Left hindlimb (tissue), 1 donor: Measurements from ENCODE around the gene NIPSNAP3A.
"Not testable (repeated sequence)": the region's sequence is repeated elsewhere in the genome, so short reads cannot be mapped to it uniquely, and the experiment has no call there.

Experiments used
- DNase-seq: peaks from one replicate; pipeline ENCODE4 v3.0.0-alpha.2; 2018

Gene NIPSNAP3A

DNA sequence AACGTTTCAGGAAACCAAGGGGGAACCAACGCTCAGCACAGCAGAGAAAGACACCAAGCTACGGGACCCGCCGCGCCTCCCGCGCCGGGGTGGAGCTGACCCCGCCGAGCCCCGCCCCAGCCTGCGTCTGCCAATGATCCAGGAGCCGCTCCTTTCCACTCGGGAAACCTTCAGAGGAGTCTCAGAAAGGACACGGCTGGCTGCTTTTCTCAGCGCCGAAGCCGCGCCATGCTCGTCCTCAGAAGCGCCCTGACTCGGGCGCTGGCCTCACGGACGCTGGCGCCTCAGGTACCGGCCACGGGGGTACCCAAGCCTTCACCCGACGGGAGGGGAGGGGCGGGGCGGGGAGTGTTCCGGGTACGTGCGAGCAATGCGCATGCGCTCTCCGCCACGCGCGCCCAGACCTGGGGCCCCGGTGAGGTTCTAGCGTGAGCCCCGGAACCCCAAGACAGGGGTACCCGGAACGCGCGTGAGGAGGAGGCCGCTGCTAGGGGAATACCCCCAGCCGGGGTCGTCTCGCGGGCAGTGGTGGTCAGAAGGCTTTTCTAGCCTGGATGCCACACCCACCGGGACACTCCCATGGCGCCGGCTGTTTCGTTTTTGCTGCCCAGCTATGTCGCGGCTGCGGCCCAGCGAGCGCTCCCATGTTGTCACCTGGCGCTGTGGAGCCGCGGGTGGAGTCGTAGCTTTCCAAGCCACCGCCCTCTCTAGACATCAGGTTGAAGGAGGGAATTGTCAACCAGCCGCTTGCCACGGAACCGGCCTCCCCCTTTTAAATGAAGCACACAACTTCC lies at the start of gene NIPSNAP3A:
Gene NIPSNAP3A, plus strand, starts transcription at position 119 of the 794 bp plus-strand sequence. Its CDS starts 110 bp downstream, at position 229.
- peak; percentile 92 for DNase-seq

DNA sequence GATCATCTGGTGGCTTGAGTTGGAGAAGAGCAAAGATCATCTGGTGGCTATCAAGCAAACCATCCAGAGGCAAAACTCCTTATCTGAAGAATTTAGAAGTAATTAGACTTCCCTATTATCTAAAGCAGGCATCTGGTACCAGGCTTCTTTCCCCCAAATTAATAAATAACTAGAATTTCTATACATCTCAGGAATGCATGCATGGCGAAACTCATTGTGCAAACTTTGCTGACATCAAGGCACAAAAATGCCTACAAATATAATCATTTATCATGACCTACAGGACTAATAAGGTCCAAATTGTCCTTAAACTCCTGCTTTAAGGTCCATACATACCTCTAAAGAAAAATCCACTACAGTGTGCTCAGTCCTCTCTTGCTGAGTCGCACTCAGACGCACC lies 47.2 kb upstream of the NIPSNAP3A start:
- no peak for DNase-seq

- not testable (repeated sequence) for DNase-seq
Measured at GRCh38 chr9:104708737-104709136, 38.7 kb upstream of the NIPSNAP3A start.

GRCh38 chr9:104711604-104712003 lies 35.9 kb upstream of the NIPSNAP3A start:
- DNase-seq, result no peak

DNA sequence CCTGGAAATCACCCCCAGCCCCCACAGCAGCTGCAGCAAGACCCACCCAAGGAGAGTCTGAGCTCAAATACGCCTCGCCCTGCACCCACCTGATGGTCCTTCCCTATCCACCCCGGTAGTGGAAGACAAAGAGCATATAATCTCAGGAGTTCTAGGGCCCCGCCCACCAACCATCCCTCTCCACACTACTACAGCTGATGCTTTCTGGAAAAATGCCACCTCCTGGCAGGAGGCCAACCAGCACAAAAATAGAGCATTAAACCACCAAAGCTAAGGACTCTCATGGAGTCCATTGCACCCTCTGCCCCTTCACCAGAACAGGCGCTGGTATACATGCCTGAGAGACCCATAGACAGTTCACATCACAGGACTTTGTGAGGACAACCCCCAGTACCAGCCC lies 22.5 kb upstream of the NIPSNAP3A start:
- DNase-seq, result no peak

- DNase-seq, result no peak
Measured at GRCh38 chr9:104738452-104738851, 9.0 kb upstream of the NIPSNAP3A start.

- no peak for DNase-seq
Measured at GRCh38 chr9:104740621-104741020, 6.9 kb upstream of the NIPSNAP3A start.

DNA sequence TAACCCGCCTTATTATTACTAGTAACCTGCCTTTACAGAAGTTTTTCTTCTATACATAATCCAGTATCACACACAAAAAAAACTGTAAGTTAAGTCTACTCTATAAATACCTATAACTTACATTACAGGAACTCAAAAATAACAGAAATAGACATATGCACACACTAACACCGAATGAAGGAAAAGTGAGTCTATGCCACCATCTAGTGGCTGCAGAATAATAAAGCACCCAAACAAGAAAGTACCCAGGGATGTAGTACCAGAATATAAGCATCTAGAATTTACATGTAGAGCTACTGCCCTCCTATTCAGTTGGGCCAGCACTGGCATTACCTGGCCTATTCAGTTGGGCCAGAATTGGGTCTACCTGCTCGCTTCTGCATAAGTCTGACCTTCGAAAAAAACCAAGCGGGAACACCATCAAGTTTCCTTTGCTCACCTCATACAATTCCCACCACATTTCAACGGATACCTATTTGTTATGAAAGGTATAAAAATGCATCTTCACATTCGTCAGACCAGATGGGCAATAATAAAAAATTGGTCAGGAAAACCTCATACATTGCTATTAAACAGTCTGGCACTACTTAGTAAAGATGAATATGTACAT lies 4.0 kb upstream of the NIPSNAP3A start:
- peak; percentile 31 for DNase-seq

DNA sequence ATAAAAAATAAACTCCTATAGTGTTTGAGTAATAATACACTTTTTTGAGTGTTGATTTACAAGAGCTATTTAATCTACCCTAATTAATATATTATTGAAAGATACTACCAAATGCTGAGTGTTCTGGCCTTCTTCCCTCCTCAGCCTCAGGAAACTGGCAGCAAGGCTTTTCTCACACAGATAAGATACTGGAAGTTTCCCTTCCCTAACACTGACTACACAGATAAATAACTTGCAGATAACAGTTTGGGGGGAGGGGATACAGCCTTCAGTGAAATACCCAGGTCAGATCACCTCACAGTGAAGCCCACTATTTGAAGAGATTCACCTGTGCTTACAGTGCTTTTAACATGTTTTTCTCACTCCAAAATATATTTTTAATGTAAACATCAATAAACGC lies 1.6 kb upstream of the NIPSNAP3A start:
- DNase-seq, result no peak

DNA sequence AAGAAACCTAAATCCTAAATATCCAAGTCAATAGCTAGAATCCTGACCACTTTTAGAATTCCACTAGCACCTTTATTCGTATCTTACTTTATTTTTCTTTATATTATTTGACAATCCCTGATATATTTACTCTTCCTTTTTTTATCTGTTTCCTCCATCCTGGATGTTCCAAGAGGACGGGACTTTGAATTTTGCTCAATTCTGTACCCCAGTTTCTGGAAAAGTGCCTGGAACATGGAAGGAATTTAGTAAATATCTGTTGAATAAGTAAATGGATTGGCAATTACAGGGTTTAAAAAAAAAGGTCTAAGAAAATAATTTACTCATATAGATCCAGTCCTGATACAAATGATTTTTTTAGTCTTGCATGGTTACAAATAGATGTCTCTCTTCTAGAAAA lies 1.2 kb upstream of the NIPSNAP3A start:
- no peak for DNase-seq

DNA sequence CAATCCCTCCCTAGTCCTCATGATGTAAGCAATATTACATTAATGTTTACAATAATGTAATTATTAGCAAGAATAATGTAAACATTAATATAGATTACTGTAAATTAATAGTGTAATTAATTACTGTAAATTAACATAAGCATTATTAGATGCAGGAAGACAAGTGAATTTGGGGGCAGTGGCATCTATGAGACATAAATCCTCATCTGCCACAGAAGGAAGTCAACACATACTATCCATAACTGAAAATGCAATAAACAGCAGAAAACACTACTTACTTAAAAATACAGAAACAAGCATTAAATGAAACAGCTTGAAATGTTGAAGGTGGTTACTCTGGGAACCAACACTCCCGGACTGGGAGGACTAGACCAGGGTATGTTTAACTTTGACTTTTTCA lies 685 bp upstream of the NIPSNAP3A start:
- DNase-seq, result no peak

- no peak for DNase-seq
Measured at GRCh38 chr9:104747245-104747564, 278 bp upstream of the NIPSNAP3A start.

DNA sequence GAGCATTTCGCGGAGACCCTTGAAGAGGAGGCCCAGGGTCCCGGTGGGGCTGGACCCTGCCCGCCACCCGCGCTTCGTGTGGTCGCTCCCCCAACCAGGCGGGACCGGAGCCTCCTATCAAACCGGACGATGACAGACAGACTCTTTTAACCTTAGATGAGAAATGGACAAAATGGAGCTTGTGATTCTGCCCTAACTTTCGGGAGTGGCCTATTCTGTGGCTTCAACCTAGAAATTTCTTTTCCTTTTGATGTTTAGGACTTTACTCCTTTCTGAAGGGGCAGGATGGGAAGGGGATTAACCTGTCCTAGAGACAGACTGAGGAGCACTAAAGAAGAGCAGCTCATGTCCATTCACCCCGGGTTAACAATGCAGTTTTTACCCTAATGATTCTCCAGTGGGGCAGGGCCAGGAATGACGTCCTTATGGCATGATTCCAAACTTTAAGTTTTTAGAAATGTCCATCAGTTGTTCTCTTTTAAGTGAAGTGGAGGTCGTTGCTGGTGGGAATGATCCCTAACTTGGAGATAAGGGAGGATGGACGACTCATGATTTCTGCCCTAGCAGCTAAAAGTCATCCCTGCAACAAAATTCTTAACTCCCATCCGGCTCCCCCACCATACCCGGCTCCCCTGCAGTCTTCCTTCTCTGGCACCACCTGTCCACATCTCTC lies 1.0 kb downstream of the NIPSNAP3A start:
- DNase-seq, result peak; percentile 38

GRCh38 chr9:104750185-104750767 lies 2.8 kb downstream of the NIPSNAP3A start:
- no peak for DNase-seq

GRCh38 chr9:104758974-104759373 lies 11.5 kb downstream of the NIPSNAP3A start:
- peak; percentile 27 for DNase-seq

DNA sequence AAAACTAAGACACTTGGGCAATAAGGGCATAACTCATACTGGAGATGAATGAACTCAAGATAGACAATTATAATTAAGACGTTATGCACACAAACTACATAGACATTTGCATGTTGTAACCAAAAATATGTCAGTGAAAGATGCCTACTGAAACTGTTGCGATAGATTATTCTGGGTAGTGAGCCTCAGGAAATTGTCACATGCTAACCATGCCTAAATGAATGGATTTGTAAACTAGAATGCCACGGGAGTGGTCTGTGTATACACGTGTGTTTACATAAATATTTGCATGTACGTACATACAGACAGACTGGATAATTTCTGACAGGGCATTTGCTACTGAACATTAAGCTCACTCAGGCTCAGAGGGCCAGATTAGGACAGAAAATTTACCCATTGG lies 17.7 kb downstream of the NIPSNAP3A start:
- no peak for DNase-seq

GRCh38 chr9:104766025-104766424 lies 18.5 kb downstream of the NIPSNAP3A start:
- no peak for DNase-seq

DNA sequence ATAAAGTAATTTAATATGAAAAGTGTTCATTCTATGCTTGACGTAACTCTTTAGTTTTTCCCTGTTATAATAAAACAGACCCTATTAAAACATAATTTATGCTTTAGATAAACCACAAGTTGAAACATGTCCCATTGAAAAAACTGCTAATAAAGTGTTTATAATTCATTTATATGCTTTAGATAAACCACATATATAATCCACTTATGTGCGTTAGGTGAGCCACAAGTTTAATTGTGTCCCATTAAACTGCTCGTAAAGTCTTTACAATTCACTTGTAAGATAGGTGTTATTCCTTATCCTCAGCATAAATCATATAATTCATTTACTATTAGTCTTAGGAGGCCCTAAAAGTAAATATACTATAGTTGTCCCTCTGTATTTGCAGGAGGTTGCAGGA lies 20.0 kb downstream of the NIPSNAP3A start:
- DNase-seq, result no peak

DNA sequence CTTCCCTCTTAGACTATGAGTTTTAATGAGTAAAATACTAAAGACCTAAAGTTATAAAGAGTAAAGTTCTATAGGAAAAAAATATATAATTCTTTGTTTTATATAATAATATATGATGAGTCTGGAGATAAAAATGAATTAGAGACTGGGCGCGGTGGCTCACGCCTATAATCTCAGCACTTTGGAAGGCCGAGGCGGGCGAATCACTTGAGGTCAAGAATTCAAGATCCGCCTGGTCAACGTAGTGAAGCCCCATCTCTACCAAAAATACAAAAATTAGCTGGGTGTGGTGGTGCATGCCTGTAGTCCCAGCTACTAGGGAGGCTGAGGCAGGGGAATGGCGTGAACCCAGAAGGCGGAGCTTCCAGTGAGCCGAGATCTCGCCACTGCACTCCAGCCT lies 21.5 kb downstream of the NIPSNAP3A start:
- not testable (repeated sequence) for DNase-seq

DNA sequence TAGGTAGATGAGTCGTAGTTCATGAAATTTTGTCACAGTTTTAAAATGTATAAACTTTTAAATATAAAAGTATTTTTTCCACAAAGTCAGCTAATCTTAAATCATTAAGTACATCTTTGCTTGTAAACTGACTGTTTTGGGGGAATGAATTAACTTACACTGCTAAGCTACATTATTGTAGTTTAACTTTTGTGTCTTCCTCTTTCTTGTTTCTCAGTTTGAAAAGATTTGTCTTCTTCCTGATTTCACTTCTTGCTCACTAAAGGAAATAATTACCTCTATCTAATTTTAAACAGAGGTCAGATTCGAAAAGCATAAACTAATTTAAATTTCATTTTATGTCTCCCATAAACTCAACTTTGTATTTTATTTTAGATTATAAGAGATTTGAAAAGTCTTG lies 22.2 kb downstream of the NIPSNAP3A start:
- no peak for DNase-seq

- DNase-seq, result no peak
Measured at GRCh38 chr9:104772714-104773510, 25.4 kb downstream of the NIPSNAP3A start.

GRCh38 chr9:104774132-104774531 lies 26.6 kb downstream of the NIPSNAP3A start:
- DNase-seq, result no peak
